ENCODE measurements around the gene FCN2.

Gene FCN2

GRCh38 chr9:134890155-134890495, 9.5 kb downstream of the FCN2 start:
- WGBS (ENCODE audit: insufficient coverage, insufficient read length), result no CpG with 5 or more reads among the region's 5 CpGs
- Histone ChIP-seq H3K4me3 (ENCODE audit: low read length) (no peak overlapping the region), H3K36me3 (ENCODE audit: control insufficient read depth, insufficient read depth, low read length) (no peaks in the 10 kb centered on the region), H3K27ac (ENCODE audit: low read length) (no peak overlapping the region), H3K9me3 (ENCODE audit: control insufficient read depth, insufficient read depth, low read length) (no peaks in the 10 kb centered on the region), H3K4me1 (ENCODE audit: control insufficient read depth, insufficient read depth, low read length) (no peaks in the 10 kb centered on the region), H3K27me3 (ENCODE audit: control insufficient read depth, insufficient read depth, low read length) (no peaks in the 10 kb centered on the region)
- no peak for DNase-seq (ENCODE audit: low read depth, low spot score)

GRCh38 chr9:134891053-134891452, 10.4 kb downstream of the FCN2 start:
- WGBS (ENCODE audit: insufficient coverage, insufficient read length), result no CpG with 5 or more reads among the region's 8 CpGs
- Histone ChIP-seq H3K27ac (ENCODE audit: low read length) (no peak overlapping the region), H3K4me1 (ENCODE audit: control insufficient read depth, insufficient read depth, low read length) (no peaks in the 10 kb centered on the region), H3K27me3 (ENCODE audit: control insufficient read depth, insufficient read depth, low read length) (no peaks in the 10 kb centered on the region), H3K9me3 (ENCODE audit: control insufficient read depth, insufficient read depth, low read length) (no peaks in the 10 kb centered on the region), H3K4me3 (ENCODE audit: low read length) (no peak overlapping the region), H3K36me3 (ENCODE audit: control insufficient read depth, insufficient read depth, low read length) (no peaks in the 10 kb centered on the region)
- DNase-seq (ENCODE audit: low read depth, low spot score), result no peak

- no peaks in the 10 kb centered on the region for H3K4me1 ChIP-seq (ENCODE audit: control insufficient read depth, insufficient read depth, low read length)
- no peaks in the 10 kb centered on the region for H3K27me3 ChIP-seq (ENCODE audit: control insufficient read depth, insufficient read depth, low read length)
- H3K36me3 ChIP-seq (ENCODE audit: control insufficient read depth, insufficient read depth, low read length), result no peaks in the 10 kb centered on the region
- H3K9me3 ChIP-seq (ENCODE audit: control insufficient read depth, insufficient read depth, low read length), result no peaks in the 10 kb centered on the region
- WGBS (ENCODE audit: insufficient coverage, insufficient read length), result no CpG with 5 or more reads among the region's 5 CpGs
- no peak for DNase-seq (ENCODE audit: low read depth, low spot score)
- H3K4me3 ChIP-seq (ENCODE audit: low read length), result no peak overlapping the region
- H3K27ac ChIP-seq (ENCODE audit: low read length), result no peak overlapping the region
These were observed 11.1 kb downstream of the FCN2 start for GRCh38 chr9:134891713-134892112.

GRCh38 chr9:134892221-134892620, 11.6 kb downstream of the FCN2 start:
- H3K27ac ChIP-seq (ENCODE audit: low read length), result no peak overlapping the region
- no peaks in the 10 kb centered on the region for H3K9me3 ChIP-seq (ENCODE audit: control insufficient read depth, insufficient read depth, low read length)
- WGBS (ENCODE audit: insufficient coverage, insufficient read length), result no CpG with 5 or more reads among the region's 6 CpGs
- H3K27me3 ChIP-seq (ENCODE audit: control insufficient read depth, insufficient read depth, low read length), result no peaks in the 10 kb centered on the region
- no peak for DNase-seq (ENCODE audit: low read depth, low spot score)
- H3K4me3 ChIP-seq (ENCODE audit: low read length), result no peak overlapping the region
- no peaks in the 10 kb centered on the region for H3K4me1 ChIP-seq (ENCODE audit: control insufficient read depth, insufficient read depth, low read length)
- no peaks in the 10 kb centered on the region for H3K36me3 ChIP-seq (ENCODE audit: control insufficient read depth, insufficient read depth, low read length)

GRCh38 chr9:134892820-134893420, 12.3 kb downstream of the FCN2 start:
- H3K4me1 ChIP-seq (ENCODE audit: control insufficient read depth, insufficient read depth, low read length), result no peaks in the 10 kb centered on the region
- no peaks in the 10 kb centered on the region for H3K27me3 ChIP-seq (ENCODE audit: control insufficient read depth, insufficient read depth, low read length)
- WGBS (ENCODE audit: insufficient coverage, insufficient read length), result no CpG with 5 or more reads among the region's 7 CpGs

GRCh38 chr9:134894136-134894860, 13.7 kb downstream of the FCN2 start:
- H3K4me1 ChIP-seq (ENCODE audit: control insufficient read depth, insufficient read depth, low read length), result no peaks in the 10 kb centered on the region
- no peak overlapping the region for H3K27ac ChIP-seq (ENCODE audit: low read length)
- H3K4me3 ChIP-seq (ENCODE audit: low read length), result no peak overlapping the region
- H3K9me3 ChIP-seq (ENCODE audit: control insufficient read depth, insufficient read depth, low read length), result no peaks in the 10 kb centered on the region
- no CpG with 5 or more reads among the region's 7 CpGs for WGBS (ENCODE audit: insufficient coverage, insufficient read length)
- H3K27me3 ChIP-seq (ENCODE audit: control insufficient read depth, insufficient read depth, low read length), result no peaks in the 10 kb centered on the region
- H3K36me3 ChIP-seq (ENCODE audit: control insufficient read depth, insufficient read depth, low read length), result no peaks in the 10 kb centered on the region
- DNase-seq (ENCODE audit: low read depth, low spot score), result no peak

More at GRCh38 chr9:134892820-134893420, 12.3 kb downstream of the FCN2 start:
- Histone ChIP-seq H3K36me3 (ENCODE audit: control insufficient read depth, insufficient read depth, low read length) (no peaks in the 10 kb centered on the region), H3K27ac (ENCODE audit: low read length) (no peak overlapping the region), H3K4me3 (ENCODE audit: low read length) (no peak overlapping the region), H3K9me3 (ENCODE audit: control insufficient read depth, insufficient read depth, low read length) (no peaks in the 10 kb centered on the region)
- DNase-seq (ENCODE audit: low read depth, low spot score), result no peak

- H3K9me3 ChIP-seq (ENCODE audit: control insufficient read depth, insufficient read depth, low read length), result no peaks in the 10 kb centered on the region
- no peak for DNase-seq (ENCODE audit: low read depth, low spot score)
- no peak overlapping the region for H3K4me3 ChIP-seq (ENCODE audit: low read length)
- no peaks in the 10 kb centered on the region for H3K27me3 ChIP-seq (ENCODE audit: control insufficient read depth, insufficient read depth, low read length)
- no CpG with 5 or more reads among the region's 3 CpGs for WGBS (ENCODE audit: insufficient coverage, insufficient read length)
- H3K36me3 ChIP-seq (ENCODE audit: control insufficient read depth, insufficient read depth, low read length), result no peaks in the 10 kb centered on the region
- no peak overlapping the region for H3K27ac ChIP-seq (ENCODE audit: low read length)
- H3K4me1 ChIP-seq (ENCODE audit: control insufficient read depth, insufficient read depth, low read length), result no peaks in the 10 kb centered on the region
These were observed 14.5 kb downstream of the FCN2 start for GRCh38 chr9:134895097-134895496.

- no CpG with 5 or more reads among the region's 2 CpGs for WGBS (ENCODE audit: insufficient coverage, insufficient read length)
- Histone ChIP-seq H3K4me3 (ENCODE audit: low read length) (no peak overlapping the region), H3K27ac (ENCODE audit: low read length) (no peak overlapping the region), H3K9me3 (ENCODE audit: control insufficient read depth, insufficient read depth, low read length) (no peaks in the 10 kb centered on the region), H3K27me3 (ENCODE audit: control insufficient read depth, insufficient read depth, low read length) (no peaks in the 10 kb centered on the region), H3K4me1 (ENCODE audit: control insufficient read depth, insufficient read depth, low read length) (no peaks in the 10 kb centered on the region), H3K36me3 (ENCODE audit: control insufficient read depth, insufficient read depth, low read length) (no peaks in the 10 kb centered on the region)
- no peak for DNase-seq (ENCODE audit: low read depth, low spot score)
These were observed 14.9 kb downstream of the FCN2 start for GRCh38 chr9:134895567-134895907.

- no peak for DNase-seq (ENCODE audit: low read depth, low spot score)
- no peaks in the 10 kb centered on the region for H3K36me3 ChIP-seq (ENCODE audit: control insufficient read depth, insufficient read depth, low read length)
- no peak overlapping the region for H3K4me3 ChIP-seq (ENCODE audit: low read length)
- no peak overlapping the region for H3K27ac ChIP-seq (ENCODE audit: low read length)
- H3K4me1 ChIP-seq (ENCODE audit: control insufficient read depth, insufficient read depth, low read length), result no peaks in the 10 kb centered on the region
- H3K9me3 ChIP-seq (ENCODE audit: control insufficient read depth, insufficient read depth, low read length), result no peaks in the 10 kb centered on the region
- no CpG with 5 or more reads among the region's 14 CpGs for WGBS (ENCODE audit: insufficient coverage, insufficient read length)
- no peaks in the 10 kb centered on the region for H3K27me3 ChIP-seq (ENCODE audit: control insufficient read depth, insufficient read depth, low read length)
These were observed 15.6 kb downstream of the FCN2 start for GRCh38 chr9:134895908-134896833.

GRCh38 chr9:134896834-134897583, 16.4 kb downstream of the FCN2 start:
- Histone ChIP-seq H3K27me3 (ENCODE audit: control insufficient read depth, insufficient read depth, low read length) (no peaks in the 10 kb centered on the region), H3K4me3 (ENCODE audit: low read length) (no peak overlapping the region), H3K36me3 (ENCODE audit: control insufficient read depth, insufficient read depth, low read length) (no peaks in the 10 kb centered on the region), H3K27ac (ENCODE audit: low read length) (no peak overlapping the region), H3K4me1 (ENCODE audit: control insufficient read depth, insufficient read depth, low read length) (no peaks in the 10 kb centered on the region), H3K9me3 (ENCODE audit: control insufficient read depth, insufficient read depth, low read length) (no peaks in the 10 kb centered on the region)
- no CpG with 5 or more reads among the region's 14 CpGs for WGBS (ENCODE audit: insufficient coverage, insufficient read length)
- no peak for DNase-seq (ENCODE audit: low read depth, low spot score)

Data from iPS DF 6.9 (cell line).